ENCODE results near the gene KCNIP3.

Gene KCNIP3

GRCh38 chr2:95330794-95331338, 33.7 kb downstream of the KCNIP3 start:
- DNase-seq, result no peak

GRCh38 chr2:95331606-95332005, 34.5 kb downstream of the KCNIP3 start:
- no peak for DNase-seq

- DNase-seq, result no peak
Measured at GRCh38 chr2:95332036-95332435, 34.9 kb downstream of the KCNIP3 start.

GRCh38 chr2:95333056-95333455, 35.9 kb downstream of the KCNIP3 start:
- DNase-seq, result no peak

- peak; percentile 64 for DNase-seq
Measured at GRCh38 chr2:95333888-95334338, 36.8 kb downstream of the KCNIP3 start.

- DNase-seq, result no peak
Measured at GRCh38 chr2:95334916-95335641, 37.9 kb downstream of the KCNIP3 start.

- no peak for DNase-seq
Measured at GRCh38 chr2:95336406-95336805, 39.3 kb downstream of the KCNIP3 start.

- DNase-seq, result no peak
Measured at GRCh38 chr2:95337829-95338228, 40.7 kb downstream of the KCNIP3 start.

GRCh38 chr2:95342556-95343320, 45.6 kb downstream of the KCNIP3 start:
- DNase-seq, result no peak

GRCh38 chr2:95343429-95344214, 46.5 kb downstream of the KCNIP3 start:
- DNase-seq, result no peak

- peak; percentile 60 for DNase-seq
Measured at GRCh38 chr2:95344215-95344583, 47.1 kb downstream of the KCNIP3 start.

- no peak for DNase-seq
Measured at GRCh38 chr2:95344656-95345055, 47.5 kb downstream of the KCNIP3 start.

- no peak for DNase-seq
Measured at GRCh38 chr2:95345081-95345562, 48.0 kb downstream of the KCNIP3 start.

GRCh38 chr2:95345563-95346230, 48.5 kb downstream of the KCNIP3 start:
- DNase-seq, result peak; percentile 91

GRCh38 chr2:95346231-95346737, 49.1 kb downstream of the KCNIP3 start:
- peak; percentile 30 for DNase-seq

- DNase-seq, result peak; percentile 33
Measured at GRCh38 chr2:95346738-95347671, 49.9 kb downstream of the KCNIP3 start.

- no peak for DNase-seq
Measured at GRCh38 chr2:95347681-95348608, 50.8 kb downstream of the KCNIP3 start.

- no peak for DNase-seq
Measured at GRCh38 chr2:95348609-95349567, 51.7 kb downstream of the KCNIP3 start.

Measured in eye (tissue), 1 donor.